AG04449 (cell line): ENCODE results near the gene MESD.

Experiments
- CTCF ChIA-PET: fragments of 350-600 bp; formaldehyde crosslinking; extraction: SDS; loops from one replicate; lab custom pipeline; 2021; ENCODE audit warnings: antibody characterized with exemption; lab: Yijun Ruan, JAX
- POLR2A ChIA-PET: fragments of 400-600, 350-600 bp; formaldehyde crosslinking; extraction: SDS; loops from one replicate; lab custom pipeline; 2020; ENCODE audit warnings: antibody characterized with exemption, inconsistent platforms; lab: Yijun Ruan, JAX
- DNase-seq: peaks from one replicate; pipeline ENCODE4 v3.0.0-alpha.2; 2010; ENCODE audit warnings: low read depth, low spot score
- H3K4me3 ChIP-seq: 2 replicates; pipeline ENCODE4 v1.5.1; 2011; ENCODE audit warnings: low read depth, mild to moderate bottlenecking, control low read depth, low read length
- CTCF ChIP-seq: IDR thresholded peaks from one replicate; pipeline ENCODE4 v1.5.1; 2011; ENCODE audit warnings: mild to moderate bottlenecking, moderate library complexity, low read length, control low read depth, inconsistent platforms; ENCODE audit not compliant: insufficient read depth; ENCODE audit errors: missing control alignments

Gene MESD

GRCh38 chr15:80976851-80977250 lies 12.8 kb downstream of the MESD start:
- POLR2A ChIA-PET = no interaction called here
- CTCF ChIA-PET = interaction anchor here (0.6 to 4.9 kb wide), 19 partner anchors 9 to 566 kb away, joined by 3 to 142 read pairs (median 4); partner anchors contain the start of gene TLNRD1
- no peak for DNase-seq
- no peak overlapping the region for H3K4me3 ChIP-seq
- no peak for TF ChIP-seq CTCF

- ChIA-PET CTCF (interaction anchor here (0.8 to 4.9 kb wide), 8 partner anchors 11 to 407 kb away, joined by 3 to 142 read pairs (median 3); partner anchors contain the start of gene CEMIP), POLR2A (no interaction called here)
- no peak for DNase-seq
- H3K4me3 ChIP-seq = no peak overlapping the region
- no peak for TF ChIP-seq CTCF
Observed at GRCh38 chr15:80974914-80975313, 14.7 kb downstream of the MESD start.

- ChIA-PET CTCF (interaction anchor here (1.2 to 7.0 kb wide), 8 partner anchors 8 to 553 kb away, joined by 3 to 121 read pairs (median 51); partner anchors contain the start of gene CEMIP), POLR2A (no interaction called here)
- no peak for DNase-seq
- H3K4me3 ChIP-seq = no peak overlapping the region
- no peak for TF ChIP-seq CTCF
Observed at GRCh38 chr15:80972276-80972675, 17.3 kb downstream of the MESD start.

GRCh38 chr15:80971143-80971542 lies 18.5 kb downstream of the MESD start:
- DNase-seq = no peak
- ChIA-PET POLR2A (no interaction called here), CTCF (interaction anchor here (1.0 to 7.0 kb wide), 16 partner anchors 9 to 552 kb away, joined by 3 to 121 read pairs (median 24); partner anchors contain the start of gene CEMIP)
- no peak for TF ChIP-seq CTCF
- no peak overlapping the region for H3K4me3 ChIP-seq

- ChIA-PET POLR2A (no interaction called here), CTCF (interaction anchor here (0.7 to 7.0 kb wide), 35 partner anchors 9 to 653 kb away, joined by 3 to 121 read pairs (median 5); partner anchors contain the start of gene CEMIP)
- H3K4me3 ChIP-seq = no peak overlapping the region
- no peak for DNase-seq
- TF ChIP-seq CTCF = no peak
Observed at GRCh38 chr15:80970658-80971057, 19.0 kb downstream of the MESD start.

- CTCF ChIA-PET = interaction anchor here (0.7 to 7.0 kb wide), 47 partner anchors 8 to 653 kb away, joined by 3 to 121 read pairs (median 5); partner anchors contain the start of gene CEMIP
- DNase-seq = no peak
- POLR2A ChIA-PET = interaction anchor here (0.8 kb wide), 1 partner anchor 10 kb away, joined by 4 read pairs; no protein-coding TSS in a partner anchor
- TF ChIP-seq CTCF = peak; percentile 63
- no peak overlapping the region for H3K4me3 ChIP-seq
Observed at GRCh38 chr15:80970018-80970657, 19.5 kb downstream of the MESD start.
